Neural crest cell (in vitro differentiated cells): ENCODE results near the gene FAM20A. TPM values are rescaled to one million over a fixed set of nuclear protein-coding genes. Genes with fewer than 3 reads are reported as not detected.

Source experiments
- DNase-seq: peaks from one replicate; pipeline ENCODE4 v3.0.0; 2021; ENCODE audit warnings: low read depth, mixed read lengths, low spot score
- H3K27ac Mint-ChIP-seq: one replicate; pipeline ENCODE4 v1.8.0; 2021; ENCODE audit warnings: mild to moderate bottlenecking, mixed read lengths; ENCODE audit not compliant: unreplicated experiment
- H3K27me3 Mint-ChIP-seq: 2 replicates; pipeline ENCODE4 v1.8.0; 2021; ENCODE audit warnings: low read depth, mild to moderate bottlenecking, mixed read lengths
- H3K36me3 Mint-ChIP-seq: 2 replicates; pipeline ENCODE4 v1.8.0; 2021; ENCODE audit warnings: low read depth, mild to moderate bottlenecking, mixed read lengths
- H3K4me1 Mint-ChIP-seq: 2 replicates; pipeline ENCODE4 v1.8.0; 2021; ENCODE audit warnings: mixed read lengths
- H3K4me3 Mint-ChIP-seq: one replicate; pipeline ENCODE4 v1.8.0; 2021; ENCODE audit warnings: mild to moderate bottlenecking, mixed read lengths
- H3K9me3 Mint-ChIP-seq: 2 replicates; pipeline ENCODE4 v1.8.0; 2021; ENCODE audit warnings: mixed read lengths
- CTCF ChIP-seq: fragments of 200-600 bp; sonication (generic); conservative IDR thresholded peaks from 2 replicates; pipeline ENCODE4 v1.5.0; 2021; ENCODE audit warnings: antibody characterized with exemption, mild to moderate bottlenecking
- total RNA-seq: library from RNA; stranded (reverse); gene quantifications from 2 replicates; pipeline ENCODE4 v1.2.1, GENCODE V29; 2021

The FAM20A gene
- total RNA-seq, 1 donor from 2014 or later, result 0.51 TPM

- peaks cover 3% of the 10 kb centered on the region for H3K36me3 Mint-ChIP-seq
- H3K4me1 Mint-ChIP-seq, result peaks cover 26% of the 10 kb centered on the region
- peak overlapping the region; percentile 52 for H3K27ac Mint-ChIP-seq
- H3K9me3 Mint-ChIP-seq, result peaks cover 3% of the 10 kb centered on the region
- H3K27me3 Mint-ChIP-seq, result no peaks in the 10 kb centered on the region
- no peak overlapping the region for H3K4me3 Mint-ChIP-seq
- no peak for TF ChIP-seq CTCF
- DNase-seq, result no peak
Measured at GRCh38 chr17:68580236-68580770, 20.9 kb downstream of the FAM20A start.

- Mint-ChIP-seq H3K36me3 (peaks cover 3% of the 10 kb centered on the region), H3K9me3 (peaks cover 3% of the 10 kb centered on the region), H3K27me3 (no peaks in the 10 kb centered on the region), H3K4me3 (no peak overlapping the region), H3K4me1 (peaks cover 17% of the 10 kb centered on the region), H3K27ac (no peak overlapping the region)
- DNase-seq, result no peak
- no peak for TF ChIP-seq CTCF
Measured at GRCh38 chr17:68579194-68579927, 21.8 kb downstream of the FAM20A start.

GRCh38 chr17:68578236-68578635, 22.9 kb downstream of the FAM20A start:
- Mint-ChIP-seq H3K4me3 (no peak overlapping the region), H3K27ac (no peak overlapping the region), H3K9me3 (peaks cover 3% of the 10 kb centered on the region), H3K27me3 (no peaks in the 10 kb centered on the region), H3K4me1 (peaks cover 15% of the 10 kb centered on the region), H3K36me3 (peaks cover 3% of the 10 kb centered on the region)
- TF ChIP-seq CTCF, result no peak
- DNase-seq, result no peak

- peaks cover 3% of the 10 kb centered on the region for H3K9me3 Mint-ChIP-seq
- H3K36me3 Mint-ChIP-seq, result peaks cover 3% of the 10 kb centered on the region
- no peak for TF ChIP-seq CTCF
- H3K27me3 Mint-ChIP-seq, result no peaks in the 10 kb centered on the region
- peaks cover 15% of the 10 kb centered on the region for H3K4me1 Mint-ChIP-seq
- H3K4me3 Mint-ChIP-seq, result no peak overlapping the region
- no peak overlapping the region for H3K27ac Mint-ChIP-seq
- no peak for DNase-seq
Measured at GRCh38 chr17:68577497-68577821, 23.7 kb downstream of the FAM20A start.

GRCh38 chr17:68576811-68577496, 24.2 kb downstream of the FAM20A start:
- no peak for TF ChIP-seq CTCF
- Mint-ChIP-seq H3K9me3 (peaks cover 3% of the 10 kb centered on the region), H3K4me1 (peaks cover 15% of the 10 kb centered on the region), H3K36me3 (peaks cover 3% of the 10 kb centered on the region), H3K27ac (no peak overlapping the region), H3K4me3 (no peak overlapping the region), H3K27me3 (no peaks in the 10 kb centered on the region)
- no peak for DNase-seq
